GM19467 (cell line): Measurements from ENCODE around the gene PEBP1.

ENCODE experiments used
- ATAC-seq: cut with Tn5 transposase; IDR thresholded peaks from one replicate; pipeline ENCODE4 v1.9.1; 2021; ENCODE audit warnings: mild to moderate bottlenecking, moderate library complexity; ENCODE audit not compliant: unreplicated experiment

Gene PEBP1

GRCh38 chr12:118190266-118190665 is 54.3 kb downstream of the PEBP1 start:
- ATAC-seq: no peak

GRCh38 chr12:118193477-118193876 is 57.6 kb downstream of the PEBP1 start:
- ATAC-seq: no peak

- no peak for ATAC-seq
Observed at GRCh38 chr12:118193958-118194357, 58.0 kb downstream of the PEBP1 start.
